ENCODE data around the gene MRPS25.
A peak's percentile ranks its signal among the peaks of the same experiment; 100 is the strongest.
"Not testable (repeated sequence)": the region's sequence is repeated elsewhere in the genome, so short reads cannot be mapped to it uniquely, and the experiment has no call there.

The MRPS25 gene

GRCh38 chr3:15044326-15044725, 20.8 kb downstream of the MRPS25 start:
- DNase-seq (ENCODE audit: insufficient read length, low spot score) (no peak), FAIRE-seq (no peak)

DNA sequence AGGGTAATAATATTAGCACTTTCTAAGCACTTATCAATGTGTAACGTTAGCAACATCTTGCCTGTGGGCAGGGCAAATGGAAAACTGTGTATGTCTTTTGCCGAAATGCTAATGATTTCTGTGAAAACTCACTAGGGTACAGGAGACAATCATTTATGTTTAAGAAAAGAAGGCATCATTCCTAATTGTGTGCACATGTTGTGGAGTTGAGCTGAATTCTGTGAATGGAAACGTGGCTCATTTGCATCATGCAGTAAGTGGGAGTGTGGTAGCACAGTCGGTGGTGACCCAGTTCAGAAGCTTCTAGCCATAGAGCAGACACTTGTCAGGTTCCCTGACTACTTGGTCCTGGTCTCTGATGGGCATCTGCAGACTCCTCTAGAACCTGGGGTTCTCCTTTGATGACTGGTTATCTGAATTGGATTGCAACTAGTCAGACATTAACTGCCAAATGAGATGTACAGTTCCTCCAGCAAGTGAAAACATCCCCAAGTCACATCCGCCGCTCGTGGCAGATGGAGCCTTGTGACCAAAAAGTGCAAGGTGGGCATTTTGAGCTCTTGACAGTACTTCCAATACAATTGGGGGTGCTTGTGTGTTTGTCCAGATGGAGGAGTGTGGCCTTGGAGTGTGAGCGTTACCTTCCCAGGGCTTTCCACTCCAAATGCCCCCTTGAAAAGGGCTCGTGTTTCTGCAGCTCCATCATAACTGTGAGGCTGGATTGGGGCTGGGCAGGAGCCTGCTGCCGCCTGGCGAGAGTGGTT, 21.5 kb downstream of the MRPS25 start:
- FAIRE-seq: no peak
- DNase-seq (ENCODE audit: insufficient read length, low spot score): no peak

DNA sequence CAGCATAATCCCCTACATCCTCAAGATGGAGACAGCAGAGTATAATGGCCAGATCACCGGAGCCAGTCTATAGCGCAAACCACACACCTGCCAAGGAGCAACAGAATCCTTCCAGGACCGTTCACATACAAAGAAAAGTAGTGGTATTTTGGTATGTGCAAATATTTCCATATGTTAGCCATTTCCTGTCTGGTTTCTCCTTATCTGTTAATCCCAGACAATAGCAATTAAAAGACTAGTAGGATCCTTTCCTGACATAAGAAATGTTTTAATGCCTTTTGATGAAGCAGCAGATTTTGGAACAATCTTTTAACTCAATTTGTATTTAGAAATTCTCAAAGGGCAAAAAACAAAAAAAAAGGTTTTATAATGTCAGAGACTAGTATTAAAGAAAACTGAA, 22.2 kb downstream of the MRPS25 start:
- FAIRE-seq (no peak), DNase-seq (ENCODE audit: insufficient read length, low spot score) (no peak)

DNA sequence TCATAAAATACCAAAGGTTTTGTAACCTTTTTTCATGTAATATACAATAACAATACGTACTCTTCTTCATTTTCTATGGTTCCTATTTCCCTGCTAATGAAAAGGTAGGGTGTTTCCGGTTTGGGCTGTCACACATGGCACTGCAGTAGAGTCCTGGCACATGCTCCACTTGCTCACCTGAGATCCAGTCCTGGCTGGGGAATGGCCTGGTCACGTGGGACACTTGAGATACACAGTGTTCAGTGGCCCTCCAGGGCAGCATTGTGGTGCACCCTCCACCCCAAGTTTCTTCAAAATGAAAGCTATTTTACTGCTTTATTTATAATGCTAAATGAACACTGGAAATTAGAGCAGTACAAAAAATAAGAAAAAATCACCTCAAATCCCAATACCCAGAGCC, 23.2 kb downstream of the MRPS25 start:
- DNase-seq (ENCODE audit: insufficient read length, low spot score): no peak
- no peak for FAIRE-seq

- no peak for FAIRE-seq
- DNase-seq (ENCODE audit: insufficient read length, low spot score): no peak
Measured at GRCh38 chr3:15040844-15041243, 24.3 kb downstream of the MRPS25 start.

DNA sequence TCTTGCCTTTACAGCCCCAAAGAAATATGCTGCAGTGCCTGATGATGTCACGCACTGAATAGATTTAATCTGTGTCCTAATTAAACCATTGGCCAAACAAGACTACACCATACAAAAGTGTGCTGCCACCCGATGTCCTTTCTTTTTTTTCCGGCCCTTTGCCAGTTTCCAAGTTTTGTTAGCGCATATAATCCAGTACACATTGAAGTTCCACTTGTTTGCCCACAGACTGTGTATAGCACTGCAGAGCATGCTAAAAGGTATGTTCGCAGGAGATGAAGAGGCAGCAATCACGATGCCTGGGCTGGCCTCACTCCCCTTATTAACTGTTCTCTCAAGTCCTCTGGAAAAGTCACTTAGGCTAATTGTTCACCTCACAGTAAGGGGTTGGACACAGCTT, 26.8 kb downstream of the MRPS25 start:
- DNase-seq (ENCODE audit: insufficient read length, low spot score) (no peak), FAIRE-seq (no peak)

- FAIRE-seq (no peak), DNase-seq (ENCODE audit: insufficient read length, low spot score) (no peak)
Measured at GRCh38 chr3:15033103-15033502, 32.0 kb downstream of the MRPS25 start.

GRCh38 chr3:15032650-15033049, 32.5 kb downstream of the MRPS25 start:
- DNase-seq (ENCODE audit: insufficient read length, low spot score) (no peak), FAIRE-seq (no peak)

DNA sequence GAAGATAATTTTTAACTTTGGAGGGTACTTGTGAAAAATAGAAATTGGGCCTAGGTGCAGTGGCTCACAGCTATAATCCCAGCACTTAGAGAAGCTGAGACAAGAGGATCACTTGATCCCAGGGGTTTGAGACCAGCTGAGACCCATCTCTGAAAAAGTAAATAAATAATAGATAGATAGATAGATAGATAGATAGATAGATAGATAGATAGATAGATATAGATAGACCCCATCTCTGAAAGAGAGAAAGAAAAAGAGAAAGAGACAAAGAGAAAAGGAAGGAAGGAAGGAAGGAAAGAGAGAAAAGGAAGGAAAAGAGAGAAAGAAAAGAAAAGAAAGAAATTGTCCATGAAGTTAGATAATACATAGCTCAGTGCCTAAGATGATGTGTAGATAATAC, 35.5 kb downstream of the MRPS25 start:
- DNase-seq (ENCODE audit: insufficient read length, low spot score) (no peak), FAIRE-seq (no peak)

DNA sequence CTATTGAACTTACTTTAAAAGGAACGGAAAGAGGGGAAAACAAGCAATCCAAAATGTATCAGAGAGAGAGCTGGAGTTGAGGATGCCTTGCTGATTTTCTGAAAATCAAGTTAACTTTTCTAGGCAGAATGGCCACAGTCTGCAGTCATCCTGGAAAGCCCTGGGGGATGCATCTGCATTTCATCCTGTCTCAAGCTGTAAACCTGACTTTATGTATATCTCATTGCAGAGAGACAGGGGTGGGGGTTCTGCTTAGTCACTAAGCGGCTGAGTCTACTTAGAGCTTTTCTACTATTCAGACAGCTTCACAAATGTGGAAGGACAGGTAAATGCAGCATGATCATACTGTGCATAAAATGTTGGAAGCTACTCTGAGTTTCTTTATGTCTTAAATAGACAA, 41.4 kb downstream of the MRPS25 start:
- FAIRE-seq: no peak
- DNase-seq (ENCODE audit: insufficient read length, low spot score): no peak

- DNase-seq (ENCODE audit: insufficient read length, low spot score) (no peak), FAIRE-seq (no peak)
Measured at GRCh38 chr3:15023249-15023648, 41.9 kb downstream of the MRPS25 start.

GRCh38 chr3:15017191-15017590, 47.9 kb downstream of the MRPS25 start:
- no peak for FAIRE-seq
- DNase-seq (ENCODE audit: insufficient read length, low spot score): no peak

- no peak for FAIRE-seq
- DNase-seq (ENCODE audit: insufficient read length, low spot score): no peak
Measured at GRCh38 chr3:15015456-15015855, 49.7 kb downstream of the MRPS25 start.

GRCh38 chr3:15014606-15015328, 50.3 kb downstream of the MRPS25 start:
- FAIRE-seq (no peak), DNase-seq (ENCODE audit: insufficient read length, low spot score) (no peak)

GRCh38 chr3:15011174-15011573, 53.9 kb downstream of the MRPS25 start:
- no peak for FAIRE-seq
- DNase-seq (ENCODE audit: insufficient read length, low spot score): no peak

DNA sequence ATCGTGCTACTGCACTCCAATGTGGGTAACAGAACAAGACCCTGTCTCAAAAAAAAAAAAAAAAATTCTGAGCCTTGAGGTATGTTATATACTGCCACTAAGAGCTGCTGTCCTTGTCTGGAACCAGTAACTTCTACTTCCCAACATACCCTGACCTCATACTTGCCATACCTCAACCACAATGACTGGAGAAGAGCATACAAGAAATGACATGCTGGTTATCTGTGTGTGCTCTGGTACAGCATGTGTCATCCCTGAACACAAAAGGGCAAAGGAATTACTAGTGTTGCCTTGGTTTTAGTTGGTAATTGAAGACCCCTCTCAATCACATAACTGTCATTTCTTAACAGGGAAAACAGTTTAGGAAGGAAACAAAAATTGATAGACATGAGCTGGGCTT, 54.5 kb downstream of the MRPS25 start:
- FAIRE-seq (peak; percentile 23), DNase-seq (ENCODE audit: insufficient read length, low spot score) (no peak)

- no peak for FAIRE-seq
- no peak for DNase-seq (ENCODE audit: insufficient read length, low spot score)
Measured at GRCh38 chr3:15009167-15009566, 55.9 kb downstream of the MRPS25 start.

- no peak for FAIRE-seq
- DNase-seq (ENCODE audit: insufficient read length, low spot score): no peak
Measured at GRCh38 chr3:15007681-15008141, 57.4 kb downstream of the MRPS25 start.

GRCh38 chr3:14999182-14999581, 65.9 kb downstream of the MRPS25 start:
- not testable (repeated sequence) for FAIRE-seq; DNase-seq (ENCODE audit: insufficient read length, low spot score)

Measured in HTR-8/SVneo (cell line).